ENCODE measurements around the gene TRIL.

Gene TRIL

GRCh38 chr7:28958235-28958979 is at the start of gene TRIL:
Gene TRIL (minus strand): TSS chr7:28958330. CDS start chr7:28958046, 284 bp downstream.
- DNase-seq (ENCODE audit: low spot score): peak; percentile 76

DNA sequence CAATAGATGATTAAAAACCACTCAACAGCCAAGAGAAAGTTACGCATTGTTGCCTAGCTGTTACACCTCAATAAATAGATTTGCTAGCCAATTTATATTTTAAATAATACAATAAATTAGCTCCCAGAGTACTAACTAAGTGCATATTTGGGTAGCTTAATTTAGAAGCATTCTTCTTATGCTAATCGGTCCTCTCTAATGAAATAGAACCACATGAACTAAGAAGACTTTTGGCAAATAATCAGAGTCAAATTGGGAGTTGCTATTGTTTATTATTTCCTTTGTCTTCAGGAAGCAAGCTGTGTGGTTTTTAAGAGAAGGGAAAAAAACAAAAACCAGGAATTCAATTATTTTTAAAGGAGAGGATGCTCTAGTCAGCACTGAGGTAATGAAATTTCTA is 49.0 kb upstream of the TRIL start:
- DNase-seq (ENCODE audit: low spot score): no peak

GRCh38 chr7:29005829-29006228 is 47.7 kb upstream of the TRIL start:
- no peak for DNase-seq (ENCODE audit: low spot score)

GRCh38 chr7:29005406-29005805 is 47.3 kb upstream of the TRIL start:
- no peak for DNase-seq (ENCODE audit: low spot score)

DNA sequence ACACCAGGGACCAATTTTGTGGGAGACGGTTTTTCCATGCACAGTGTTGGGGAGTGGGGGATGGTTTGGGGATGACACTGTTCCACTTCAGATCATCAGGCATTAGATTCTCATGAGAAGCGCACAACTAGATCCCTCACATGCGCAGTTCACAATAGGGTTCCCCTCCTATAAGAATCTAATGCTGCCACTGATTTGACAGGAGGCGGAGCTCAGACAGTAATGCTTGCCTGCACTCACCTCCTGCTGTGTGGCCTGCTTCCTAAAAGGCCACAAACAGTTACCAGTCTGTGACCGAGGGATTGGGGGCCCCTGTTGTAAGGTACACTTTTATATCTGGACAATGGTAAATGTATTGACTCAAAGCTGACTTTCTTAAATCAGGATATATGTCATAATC is 45.6 kb upstream of the TRIL start:
- no peak for DNase-seq (ENCODE audit: low spot score)

- no peak for DNase-seq (ENCODE audit: low spot score)
Observed at GRCh38 chr7:29000717-29001076, 42.6 kb upstream of the TRIL start.

- DNase-seq (ENCODE audit: low spot score): no peak
Observed at GRCh38 chr7:28999895-29000716, 42.0 kb upstream of the TRIL start.

DNA sequence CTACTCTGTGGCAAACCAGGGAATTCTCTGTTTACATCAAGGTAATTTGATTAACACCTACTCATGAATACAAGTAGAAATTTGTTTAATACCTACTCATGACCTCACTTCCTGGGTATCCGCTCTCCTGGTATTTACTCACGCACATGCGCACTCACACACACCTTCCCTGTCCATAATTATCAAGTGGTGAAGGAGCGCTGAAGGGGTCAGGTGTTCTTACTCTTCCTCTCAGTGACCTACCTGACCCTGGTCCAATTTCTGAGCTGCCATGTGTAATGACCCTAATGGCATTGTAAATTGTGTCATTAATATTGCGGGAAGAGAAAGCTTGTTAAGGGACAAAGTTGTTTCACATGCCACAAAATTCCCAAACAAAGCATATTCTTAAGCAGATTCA is 41.3 kb upstream of the TRIL start:
- DNase-seq (ENCODE audit: low spot score): no peak

- no peak for DNase-seq (ENCODE audit: low spot score)
Observed at GRCh38 chr7:28998105-28998504, 40.0 kb upstream of the TRIL start.

DNA sequence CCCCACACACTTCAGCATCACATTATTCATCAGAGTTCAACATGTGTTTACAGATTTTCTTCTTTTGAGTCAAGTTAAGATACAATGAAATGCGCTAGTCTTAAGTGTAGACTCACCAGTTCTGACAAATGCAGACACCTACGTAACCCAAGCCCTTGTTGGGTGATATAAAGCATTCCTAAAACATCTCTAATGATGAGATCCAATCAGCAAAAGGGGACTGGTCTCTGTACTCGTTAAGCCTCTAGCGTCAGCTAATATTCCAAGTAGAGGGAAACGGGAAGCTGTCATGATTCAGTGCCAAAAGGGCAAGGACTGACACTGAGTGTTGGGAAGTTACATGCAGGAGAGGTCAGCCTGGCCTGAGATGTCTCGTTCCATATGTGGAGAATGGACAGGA is 38.7 kb upstream of the TRIL start:
- no peak for DNase-seq (ENCODE audit: low spot score)

GRCh38 chr7:28993371-28993770 is 35.2 kb upstream of the TRIL start:
- DNase-seq (ENCODE audit: low spot score): no peak

DNA sequence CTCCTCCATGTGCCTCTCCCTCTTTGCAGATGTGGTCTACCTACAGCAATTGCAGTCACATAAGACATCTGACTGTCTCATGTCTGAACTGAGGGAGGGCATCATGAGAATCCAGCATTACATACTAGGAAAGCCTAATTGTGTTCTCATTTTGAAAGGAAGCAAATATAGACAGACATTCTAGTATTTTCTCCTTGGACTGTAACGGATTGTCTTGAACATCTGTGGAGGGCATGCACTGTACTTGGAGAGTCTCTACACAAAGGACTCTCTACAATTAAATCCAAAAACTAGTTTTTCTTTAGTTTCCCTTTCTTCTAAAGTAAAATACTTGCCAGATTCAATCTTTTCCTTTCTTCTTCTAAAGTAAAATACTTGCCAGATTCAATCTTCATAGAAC is 34.7 kb upstream of the TRIL start:
- no peak for DNase-seq (ENCODE audit: low spot score)

GRCh38 chr7:28990200-28990960 is 32.2 kb upstream of the TRIL start:
- DNase-seq (ENCODE audit: low spot score): peak; percentile 55

- no peak for DNase-seq (ENCODE audit: low spot score)
Observed at GRCh38 chr7:28989211-28989980, 31.3 kb upstream of the TRIL start.

GRCh38 chr7:28988810-28989209 is 30.7 kb upstream of the TRIL start:
- DNase-seq (ENCODE audit: low spot score): no peak

GRCh38 chr7:28988091-28988490 is 30.0 kb upstream of the TRIL start:
- DNase-seq (ENCODE audit: low spot score): no peak

DNA sequence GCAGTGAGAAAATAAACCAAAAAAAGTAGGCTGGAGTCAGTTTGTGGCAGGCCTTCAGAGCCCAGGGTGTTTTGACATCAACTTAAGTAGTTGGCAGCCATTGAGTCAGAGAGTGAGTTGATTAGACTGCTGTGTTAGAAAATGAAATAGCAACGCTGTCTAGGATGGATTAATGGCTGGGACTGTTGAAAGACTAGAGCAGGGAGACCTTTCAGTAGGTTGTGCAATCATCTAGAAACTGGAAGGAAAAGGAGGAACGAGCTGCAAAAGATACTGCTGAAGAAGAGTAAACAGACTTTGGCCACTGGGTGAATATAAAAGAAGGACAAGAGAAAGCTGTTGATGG is 28.6 kb upstream of the TRIL start:
- DNase-seq (ENCODE audit: low spot score): no peak

DNA sequence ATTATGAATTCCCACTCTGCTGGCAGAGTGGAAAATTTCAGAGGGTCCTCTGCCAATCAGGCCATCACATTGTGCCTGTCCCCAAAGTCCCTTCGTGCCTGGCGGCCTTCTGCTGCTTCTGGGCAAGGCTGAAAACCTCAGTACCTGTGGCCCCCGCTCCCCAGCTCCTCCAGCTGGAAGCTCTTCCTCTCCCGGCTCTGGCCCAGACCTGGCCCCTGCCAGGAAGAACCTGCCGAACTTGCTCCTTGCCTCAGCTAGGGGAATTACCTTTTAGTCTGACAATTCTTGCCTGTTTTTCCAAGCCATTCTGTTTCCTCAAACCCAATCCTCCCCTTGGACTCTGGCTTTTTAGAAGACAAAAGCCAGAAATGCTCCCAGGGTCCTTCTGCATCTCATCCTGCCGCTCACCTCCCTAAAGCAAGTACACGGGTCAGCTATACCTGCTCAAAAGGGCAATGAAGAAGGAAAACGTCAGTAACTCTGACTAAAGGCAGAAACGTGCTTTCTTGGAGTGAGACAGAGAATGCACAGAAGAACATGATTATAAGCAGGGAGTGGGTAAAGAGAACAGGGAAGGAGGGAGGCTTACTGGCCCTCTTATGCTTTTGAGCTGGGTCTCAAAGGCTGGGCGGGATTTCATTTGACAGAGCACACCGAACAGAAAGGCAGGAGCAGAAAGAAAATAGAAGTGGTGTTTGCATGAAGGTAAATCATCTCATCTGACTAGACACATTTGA is 28.1 kb upstream of the TRIL start:
- DNase-seq (ENCODE audit: low spot score): no peak

- DNase-seq (ENCODE audit: low spot score): no peak
Observed at GRCh38 chr7:28984631-28985030, 26.5 kb upstream of the TRIL start.

- DNase-seq (ENCODE audit: low spot score): no peak
Observed at GRCh38 chr7:28984217-28984616, 26.1 kb upstream of the TRIL start.

- DNase-seq (ENCODE audit: low spot score): no peak
Observed at GRCh38 chr7:28983396-28984190, 25.5 kb upstream of the TRIL start.
